HCT116 (cell line): ENCODE results near the gene GTF2I. TPM values are rescaled to one million over a fixed set of nuclear protein-coding genes. Genes with fewer than 3 reads are reported as not detected.

Source experiments
- ATAC-seq: fragments of 200-7000 bp; cut with Tn5 transposase; 2 replicates; pipeline ENCODE4 v1.9.1; 2020; ENCODE audit warnings: mild to moderate bottlenecking, moderate library complexity
- BruUV-seq: library from RNA; stranded (reverse); fragments of 400-500 nt; replicated peaks from 2 replicates; lab custom pipeline; 2021; lab: Mats Ljungman, UMichigan
- CTCF ChIA-PET: fragments of 300-600 bp; sonication (Branson Sonifier 250); formaldehyde crosslinking; loops from one replicate; lab custom pipeline; 2021; ENCODE audit warnings: antibody characterized with exemption; lab: Charles Lee
- POLR2A ChIA-PET: fragments of 300-600, 350-600 bp; sonication (Branson Sonifier 250); formaldehyde crosslinking; loops from one replicate; lab custom pipeline; 2021; ENCODE audit warnings: antibody characterized with exemption; lab: Charles Lee
- RAD21 ChIA-PET, 2 experiments: fragments of 300-600 bp; sonication (Branson Sonifier 250); formaldehyde crosslinking; loops; one replicate each; lab custom pipeline; 2023; ENCODE audit warnings: low total read pairs in 2 of 2; ENCODE audit not compliant: uncharacterized antibody in 2 of 2, unreplicated experiment in 2 of 2, low non-redundant PET in 1 of 2; lab: Charles Lee
- DNase-seq: peaks from one replicate; pipeline ENCODE4 v3.0.0-alpha.2; 2010; ENCODE audit warnings: low read depth, low spot score
- H2AFZ ChIP-seq: fragments of 200-600 bp; shearing (Covaris generic), sonication (generic); 2 replicates; pipeline ENCODE4 v1.6.1; 2017; ENCODE audit warnings: low read depth, mixed run types, mixed read lengths, antibody characterized with exemption, low read length; ENCODE audit not compliant: poor library complexity, severe bottlenecking
- H3K27ac ChIP-seq: 2 replicates; pipeline ENCODE4 v1.5.1; 2012; ENCODE audit warnings: low read depth, low read length
- H3K27me3 ChIP-seq: fragments of 200-600 bp; sonication (generic); 2 replicates; pipeline ENCODE4 v1.6.1; 2016; ENCODE audit warnings: mixed run types, low read length, mixed read lengths; ENCODE audit not compliant: insufficient read depth
- H3K36me3 ChIP-seq, 2 experiments: fragments of 200-500 bp in 1 of 2; fragments of 200-600 bp in 1 of 2; sonication (Bioruptor generic) in 1 of 2; sonication (generic) in 1 of 2; 2 replicates each; pipeline versions ENCODE4 v1.5.1 to v1.6.1; 2014 to 2016; ENCODE audit warnings: low read length in 2 of 2, inconsistent platforms in 1 of 2, mixed read lengths in 1 of 2, mixed run types in 1 of 2; ENCODE audit not compliant: insufficient read depth in 2 of 2, control insufficient read depth in 1 of 2
- H3K4me1 ChIP-seq, 2 experiments: fragments of 200-600 bp in 1 of 2; sonication (generic) in 1 of 2; 2 replicates each; pipeline versions ENCODE4 v1.5.1 to v1.6.1; 2012 to 2017; ENCODE audit warnings: low read length in 2 of 2, inconsistent platforms in 1 of 2, mild to moderate bottlenecking in 1 of 2, mixed read lengths in 1 of 2, mixed run types in 1 of 2, moderate library complexity in 1 of 2; ENCODE audit not compliant: insufficient read depth in 2 of 2, control insufficient read depth in 1 of 2
- H3K4me2 ChIP-seq: fragments of 200-600 bp; sonication (generic); 2 replicates; pipeline ENCODE4 v1.6.1; 2017; ENCODE audit warnings: mixed run types, low read length, mixed read lengths
- H3K4me3 ChIP-seq, 2 experiments: fragments of 200-600 bp in 1 of 2; sonication (generic) in 1 of 2; replicated peaks in 1 of 2; 2 replicates each; pipeline ENCODE4 v1.5.1; 2011 to 2016; ENCODE audit warnings: low read length in 2 of 2, control low read depth in 1 of 2, low read depth in 1 of 2, mild to moderate bottlenecking in 1 of 2, mixed read lengths in 1 of 2, mixed run types in 1 of 2
- H3K79me2 ChIP-seq: fragments of 200-600 bp; sonication (generic); 2 replicates; pipeline ENCODE4 v1.6.1; 2017; ENCODE audit warnings: mild to moderate bottlenecking, mixed run types, low read length, moderate library complexity, mixed read lengths; ENCODE audit not compliant: insufficient read depth
- H3K9ac ChIP-seq: fragments of 200-600 bp; sonication (generic); 2 replicates; pipeline ENCODE4 v1.6.1; 2016; ENCODE audit warnings: low read length, mixed read lengths
- H3K9me2 ChIP-seq: fragments of 200-600 bp; sonication (generic), shearing (Covaris generic); 2 replicates; pipeline ENCODE4 v1.6.1; 2017; ENCODE audit warnings: mixed run types, mild to moderate bottlenecking, moderate library complexity; ENCODE audit not compliant: insufficient read depth
- H3K9me3 ChIP-seq, 2 experiments: fragments of 200-500 bp in 1 of 2; fragments of 200-600 bp in 1 of 2; sonication (Bioruptor generic) in 1 of 2; sonication (generic) in 1 of 2; 2 replicates each; pipeline ENCODE4 v1.6.1; 2014 to 2017; ENCODE audit warnings: low read length in 2 of 2, mixed read lengths in 2 of 2, inconsistent platforms in 1 of 2, low read depth in 1 of 2, mild to moderate bottlenecking in 1 of 2, mixed run types in 1 of 2, moderate library complexity in 1 of 2; ENCODE audit not compliant: control insufficient read depth in 1 of 2, insufficient read depth in 1 of 2
- H4K20me1 ChIP-seq: fragments of 200-600 bp; sonication (generic), shearing (Covaris generic); 2 replicates; pipeline ENCODE4 v1.6.1; 2017; ENCODE audit warnings: mixed run types, mild to moderate bottlenecking, moderate library complexity; ENCODE audit not compliant: insufficient read depth
- ATF3 ChIP-seq: IDR thresholded peaks from 2 replicates; pipeline ENCODE4 v1.6.1; 2012
- CTCF ChIP-seq, 3 experiments: fragments of 200-600 bp in 1 of 3; sonication (generic) in 1 of 3; IDR thresholded peaks in 2 of 3; conservative IDR thresholded peaks in 1 of 3; 2 replicates each; pipeline ENCODE4 v1.5.1; 2012 to 2017; ENCODE audit warnings: low read depth in 2 of 3, low read length in 2 of 3, antibody characterized with exemption in 1 of 3, borderline replicate concordance in 1 of 3, control low read depth in 1 of 3, mild to moderate bottlenecking in 1 of 3, mixed read lengths in 1 of 3, mixed run types in 1 of 3, moderate library complexity in 1 of 3; ENCODE audit not compliant: insufficient read depth in 1 of 3
- EGR1 ChIP-seq: IDR thresholded peaks from 2 replicates; pipeline ENCODE4 v1.6.1; 2012; ENCODE audit warnings: low read depth
- ELF1 ChIP-seq: IDR thresholded peaks from 2 replicates; pipeline ENCODE4 v1.6.1; 2012; ENCODE audit warnings: low read depth, borderline replicate concordance
- EZH2phosphoT487 ChIP-seq: fragments of 200-600 bp; IDR thresholded peaks from 2 replicates; pipeline ENCODE4 v1.6.1; 2018; ENCODE audit warnings: antibody characterized with exemption, borderline replicate concordance
- JUND ChIP-seq: IDR thresholded peaks from 2 replicates; pipeline ENCODE4 v1.6.1; 2012
- SP1 ChIP-seq: IDR thresholded peaks from 2 replicates; pipeline ENCODE4 v1.6.1; 2012; ENCODE audit warnings: low read depth
- SRF ChIP-seq: IDR thresholded peaks from 2 replicates; pipeline ENCODE4 v1.6.1; 2012; ENCODE audit warnings: low read depth
- TCF7L2 ChIP-seq: IDR thresholded peaks from 2 replicates; pipeline ENCODE4 v1.7.0; 2011; ENCODE audit warnings: borderline replicate concordance, inconsistent platforms; ENCODE audit not compliant: insufficient read depth, insufficient read length; ENCODE audit errors: extremely low read depth
- ZFX ChIP-seq: fragments of 450-650 bp; IDR thresholded peaks from 2 replicates; pipeline ENCODE4 v1.6.1; 2017
- ZNF274 ChIP-seq: fragments of 200-500 bp; sonication (Bioruptor generic); IDR thresholded peaks from 2 replicates; pipeline ENCODE4 v1.6.1; 2014; ENCODE audit warnings: mild to moderate bottlenecking, low read depth, low read length, inconsistent platforms
- intact Hi-C: fragments of 100-400 bp; cut with micrococcal nuclease; formaldehyde crosslinking; loops from 2 replicates; pipeline ENCODE4 v1.10.0; 2022
- total RNA-seq: library from RNA; stranded (reverse); gene quantifications from one replicate; pipeline ENCODE4 v1.2.1, GENCODE V29; 2021; ENCODE audit not compliant: unreplicated experiment
- TF ChIP-seq, protein P1 (sequence below): IDR thresholded peaks from 2 replicates; pipeline ENCODE4 v1.6.1; 2011; ENCODE audit warnings: mild to moderate bottlenecking, low read length, moderate library complexity; ENCODE audit not compliant: insufficient replicate concordance; ENCODE audit errors: extremely low read depth
- TF ChIP-seq, protein P2 (sequence below): IDR thresholded peaks from 2 replicates; pipeline ENCODE4 v1.6.1; 2012

The GTF2I gene
- total RNA-seq, 1 experiment from 2014 or later = 164 TPM

- TF ChIP-seq SRF (no peak), JUND (no peak), ATF3 (no peak), ZFX (no peak), TCF7L2 (no peak)
- DNase-seq (no peak), ATAC-seq (no peak)
- ChIA-PET POLR2A (no interaction called here), CTCF (no interaction called here), RAD21 (no interaction called here)
- Histone ChIP-seq H3K27ac (no peak overlapping the region), H3K4me1 (peaks cover 0 to 14% of the 10 kb centered on the region in 2 experiments; a peak in 3 of 4 replicates), H3K27me3 (no peaks in the 10 kb centered on the region), H2AFZ (no peak overlapping the region), H3K4me3 (no peak overlapping the region), H3K4me2 (no peak overlapping the region), H3K79me2 (peaks cover 96% of the 10 kb centered on the region), H3K36me3 (peaks cover 5 to 7% of the 10 kb centered on the region in 2 experiments; a peak in 2 of 4 replicates), H3K9ac (no peak overlapping the region), H3K9me3 (no peaks in the 10 kb centered on the region), H4K20me1 (peaks cover 7% of the 10 kb centered on the region; the same call in 1 of the 2 replicates), H3K9me2 (no peaks in the 10 kb centered on the region)
- intact Hi-C loops = no loop called here
- no TSS peak for BruUV-seq
Measured at GRCh38 chr7:74671602-74672001, 14.1 kb downstream of the GTF2I start.

DNA sequence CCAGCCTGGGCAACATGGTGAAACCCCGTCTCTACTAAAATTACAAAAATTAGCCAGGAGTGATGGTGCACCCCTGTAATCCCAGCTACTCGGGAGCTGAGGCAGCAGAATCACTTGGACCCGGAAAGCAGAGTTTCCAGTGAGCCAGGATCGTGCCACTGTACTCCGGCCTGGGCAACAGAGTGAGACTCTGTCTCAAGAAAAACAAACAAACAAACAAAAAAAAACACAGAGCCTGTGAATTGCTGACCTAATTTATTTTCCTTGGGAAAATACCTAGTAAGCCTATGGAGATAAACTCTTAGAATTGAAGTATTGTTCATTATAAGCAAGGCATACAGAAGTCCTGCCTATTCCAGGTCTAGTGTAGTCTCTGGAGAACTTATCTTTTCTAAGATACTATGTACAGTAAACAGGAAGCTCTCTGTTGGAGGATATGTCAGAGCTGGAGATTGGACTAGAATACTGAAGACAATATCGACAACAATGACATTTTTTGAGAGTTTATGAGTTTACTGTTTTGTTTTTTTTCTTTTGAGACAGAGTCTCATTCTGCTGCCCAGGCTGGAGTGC lies 14.9 kb downstream of the GTF2I start:
- ChIA-PET CTCF (no interaction called here), RAD21 (no interaction called here), POLR2A (no interaction called here)
- BruUV-seq = no TSS peak
- Histone ChIP-seq H3K9me2 (no peaks in the 10 kb centered on the region), H3K4me3 (no peak overlapping the region), H3K27ac (no peak overlapping the region), H3K36me3 (peaks cover under 1 to 5% of the 10 kb centered on the region in 2 experiments; a peak in 2 of 4 replicates), H3K27me3 (no peaks in the 10 kb centered on the region), H4K20me1 (peaks cover 7% of the 10 kb centered on the region; the same call in 1 of the 2 replicates), H3K4me2 (no peak overlapping the region), H3K9ac (no peak overlapping the region), H2AFZ (no peak overlapping the region), H3K4me1 (peaks cover 0 to 14% of the 10 kb centered on the region in 2 experiments; a peak in 3 of 4 replicates), H3K79me2 (peaks cover 97% of the 10 kb centered on the region), H3K9me3 (no peaks in the 10 kb centered on the region)
- DNase-seq = no peak
- intact Hi-C loops = no loop called here
- no peak for ATAC-seq
- TF ChIP-seq, protein P1, sequence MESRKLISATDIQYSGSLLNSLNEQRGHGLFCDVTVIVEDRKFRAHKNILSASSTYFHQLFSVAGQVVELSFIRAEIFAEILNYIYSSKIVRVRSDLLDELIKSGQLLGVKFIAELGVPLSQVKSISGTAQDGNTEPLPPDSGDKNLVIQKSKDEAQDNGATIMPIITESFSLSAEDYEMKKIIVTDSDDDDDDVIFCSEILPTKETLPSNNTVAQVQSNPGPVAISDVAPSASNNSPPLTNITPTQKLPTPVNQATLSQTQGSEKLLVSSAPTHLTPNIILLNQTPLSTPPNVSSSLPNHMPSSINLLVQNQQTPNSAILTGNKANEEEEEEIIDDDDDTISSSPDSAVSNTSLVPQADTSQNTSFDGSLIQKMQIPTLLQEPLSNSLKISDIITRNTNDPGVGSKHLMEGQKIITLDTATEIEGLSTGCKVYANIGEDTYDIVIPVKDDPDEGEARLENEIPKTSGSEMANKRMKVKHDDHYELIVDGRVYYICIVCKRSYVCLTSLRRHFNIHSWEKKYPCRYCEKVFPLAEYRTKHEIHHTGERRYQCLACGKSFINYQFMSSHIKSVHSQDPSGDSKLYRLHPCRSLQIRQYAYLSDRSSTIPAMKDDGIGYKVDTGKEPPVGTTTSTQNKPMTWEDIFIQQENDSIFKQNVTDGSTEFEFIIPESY = no peak
- TF ChIP-seq TCF7L2 (no peak), EZH2phosphoT487 (no peak), CTCF (IDR thresholded peaks at IDR 0.05 in 2 of 3, conservative IDR thresholded peaks at IDR 0.05 in 1 of 3; ENCODE audit: borderline replicate concordance in 1 of 3, insufficient read depth in 1 of 3, low read depth in 2 of 3, low read length in 2 of 3) (no peak), ZNF274 (no peak), SP1 (no peak), SRF (no peak), ATF3 (no peak), ELF1 (no peak), EGR1 (no peak), ZFX (no peak)
- TF ChIP-seq, protein P2, sequence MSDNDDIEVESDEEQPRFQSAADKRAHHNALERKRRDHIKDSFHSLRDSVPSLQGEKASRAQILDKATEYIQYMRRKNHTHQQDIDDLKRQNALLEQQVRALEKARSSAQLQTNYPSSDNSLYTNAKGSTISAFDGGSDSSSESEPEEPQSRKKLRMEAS = no peak
